CD4-positive, alpha-beta T cell treated with Interleukin-4 for 1 hour (primary cell): ENCODE results near the gene HNRNPK.
"Not testable (repeated sequence)": the region's sequence is repeated elsewhere in the genome, so short reads cannot be mapped to it uniquely, and the experiment has no call there.

Experiments
- DNase-seq, 2 donors: peaks; one replicate each; pipeline ENCODE4 v3.0.0-alpha.2; 2020 to 2022

The HNRNPK gene

DNA sequence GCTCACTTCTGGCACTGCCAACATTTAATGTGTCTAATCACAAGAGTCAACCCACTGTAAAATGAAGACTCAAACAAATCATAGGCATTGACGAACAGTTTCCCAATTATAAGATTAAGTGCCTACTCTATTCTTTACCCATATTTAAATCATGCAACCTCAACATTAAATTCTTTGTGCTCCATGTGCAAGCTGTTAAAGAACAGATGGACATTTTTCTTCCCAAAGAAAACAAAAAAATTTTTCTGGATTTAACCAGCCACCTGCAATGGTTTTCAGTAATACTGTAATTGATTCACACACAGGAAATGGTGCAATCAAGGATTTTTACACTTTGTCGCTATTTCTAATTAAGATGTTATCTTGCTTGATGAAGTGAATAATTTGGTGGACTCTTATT, 3.6 kb downstream of the HNRNPK start:
- no peak for DNase-seq

DNA sequence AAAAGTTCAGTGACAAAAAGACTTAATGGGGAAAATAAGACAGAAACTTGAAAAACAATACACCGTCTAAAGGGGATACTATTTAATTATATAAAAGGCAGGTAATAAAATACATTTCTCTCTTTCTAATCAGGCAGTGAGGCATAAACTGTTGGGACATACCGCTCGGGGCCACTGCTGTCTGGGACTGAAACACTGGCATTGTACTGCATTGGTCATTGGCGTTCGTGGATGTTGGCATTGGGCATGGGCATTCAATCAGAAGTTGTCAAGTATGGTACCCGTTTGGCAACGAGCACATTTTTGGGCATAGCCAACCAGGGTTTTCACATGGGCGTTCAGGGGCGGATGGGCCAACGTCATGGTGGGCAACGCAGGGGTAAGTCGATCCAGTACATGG, 4.7 kb downstream of the HNRNPK start:
- DNase-seq: no peak

DNA sequence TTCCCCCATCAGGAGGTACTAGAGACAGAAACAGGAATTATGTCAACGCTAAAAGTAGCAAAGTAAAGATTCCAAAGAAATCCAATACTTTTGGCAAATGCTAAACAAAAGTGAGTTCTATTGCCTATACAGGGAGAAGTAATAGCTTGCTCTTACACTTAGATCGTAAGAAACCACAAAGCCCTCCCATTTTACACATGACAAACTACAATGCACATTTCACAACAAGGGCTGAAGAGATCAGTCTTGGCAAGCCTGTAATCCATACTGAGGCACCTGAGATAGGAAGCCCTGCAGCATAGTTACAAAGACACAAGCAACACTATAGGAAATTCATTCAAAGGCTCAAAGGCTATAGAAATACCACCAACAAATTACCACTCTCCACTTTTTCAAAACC, 7.7 kb downstream of the HNRNPK start:
- no peak for DNase-seq

DNA sequence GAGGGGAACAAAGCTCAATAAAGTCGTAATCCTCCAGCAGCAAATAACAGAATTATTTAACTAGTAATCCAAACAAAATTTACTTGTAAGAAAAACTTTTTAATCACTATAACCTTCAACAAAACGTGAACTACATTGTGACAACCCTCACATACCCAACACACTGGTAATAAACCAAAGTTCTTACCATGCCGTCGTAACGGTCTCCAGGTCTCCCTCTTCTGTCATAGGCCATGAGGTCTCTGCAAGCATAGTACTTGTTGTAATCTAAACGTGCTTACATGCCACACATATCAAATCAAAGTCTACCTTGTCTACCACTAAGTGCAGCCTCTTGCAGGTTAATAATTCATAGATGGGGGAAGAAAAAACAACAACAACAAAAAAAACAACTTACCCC, 8.5 kb downstream of the HNRNPK start:
- no peak for DNase-seq

DNA sequence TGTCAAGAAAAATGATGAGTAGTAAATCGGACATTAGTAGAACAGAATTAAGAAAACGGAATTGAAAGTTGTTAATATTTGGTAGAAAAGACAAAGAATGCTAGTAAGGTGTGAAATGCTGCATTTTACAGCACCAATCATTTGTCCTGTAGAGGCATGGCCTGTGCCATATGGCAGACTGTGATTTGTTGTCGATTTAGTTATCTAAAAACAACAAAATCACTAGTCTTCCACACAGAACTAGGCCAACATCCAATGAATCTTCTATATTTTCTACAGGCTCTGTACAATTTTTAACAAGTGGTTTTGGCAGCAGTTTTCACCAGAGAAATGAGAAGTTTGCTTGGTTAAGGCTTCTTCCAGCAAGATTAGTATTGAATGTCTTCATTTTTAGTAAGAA, 10.4 kb downstream of the HNRNPK start:
- DNase-seq: no peak

DNA sequence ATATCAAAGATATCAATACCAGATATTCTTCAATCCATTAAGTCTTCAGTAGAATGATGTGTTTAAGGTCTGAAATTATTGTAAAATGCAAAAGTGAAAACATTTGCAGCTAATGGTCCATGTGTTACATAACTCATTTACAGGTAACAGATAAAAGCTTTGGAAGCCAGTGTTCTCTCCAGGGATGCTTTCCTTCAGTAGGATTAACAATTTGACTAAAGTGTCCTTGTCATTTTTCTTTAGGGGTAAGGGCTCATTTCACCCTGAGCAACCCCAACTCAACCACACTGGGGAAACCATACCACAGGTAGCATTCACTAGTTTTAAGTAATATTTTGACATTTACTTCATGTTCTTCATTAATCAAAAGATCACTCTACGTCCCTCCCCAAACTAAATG, 12.9 kb downstream of the HNRNPK start:
- no peak for DNase-seq

DNA sequence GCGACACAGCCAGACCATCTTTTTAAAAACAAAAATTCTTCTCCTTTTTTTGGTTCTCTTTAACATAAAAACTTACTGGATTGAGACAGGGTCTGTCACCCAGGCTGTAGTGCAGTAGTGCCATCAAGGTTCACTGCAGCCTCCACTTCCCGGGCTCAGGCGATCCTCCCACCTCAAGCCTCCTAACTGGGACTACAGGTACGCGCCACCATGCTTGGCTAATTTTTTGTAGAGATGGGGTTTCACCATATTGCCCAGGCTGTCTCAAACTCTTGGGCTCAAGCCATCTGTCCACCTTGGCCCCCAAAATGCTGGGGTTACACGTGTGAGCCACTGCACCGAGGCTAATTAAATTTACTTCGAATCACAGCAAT, 13.8 kb downstream of the HNRNPK start:
- DNase-seq: no peak

DNA sequence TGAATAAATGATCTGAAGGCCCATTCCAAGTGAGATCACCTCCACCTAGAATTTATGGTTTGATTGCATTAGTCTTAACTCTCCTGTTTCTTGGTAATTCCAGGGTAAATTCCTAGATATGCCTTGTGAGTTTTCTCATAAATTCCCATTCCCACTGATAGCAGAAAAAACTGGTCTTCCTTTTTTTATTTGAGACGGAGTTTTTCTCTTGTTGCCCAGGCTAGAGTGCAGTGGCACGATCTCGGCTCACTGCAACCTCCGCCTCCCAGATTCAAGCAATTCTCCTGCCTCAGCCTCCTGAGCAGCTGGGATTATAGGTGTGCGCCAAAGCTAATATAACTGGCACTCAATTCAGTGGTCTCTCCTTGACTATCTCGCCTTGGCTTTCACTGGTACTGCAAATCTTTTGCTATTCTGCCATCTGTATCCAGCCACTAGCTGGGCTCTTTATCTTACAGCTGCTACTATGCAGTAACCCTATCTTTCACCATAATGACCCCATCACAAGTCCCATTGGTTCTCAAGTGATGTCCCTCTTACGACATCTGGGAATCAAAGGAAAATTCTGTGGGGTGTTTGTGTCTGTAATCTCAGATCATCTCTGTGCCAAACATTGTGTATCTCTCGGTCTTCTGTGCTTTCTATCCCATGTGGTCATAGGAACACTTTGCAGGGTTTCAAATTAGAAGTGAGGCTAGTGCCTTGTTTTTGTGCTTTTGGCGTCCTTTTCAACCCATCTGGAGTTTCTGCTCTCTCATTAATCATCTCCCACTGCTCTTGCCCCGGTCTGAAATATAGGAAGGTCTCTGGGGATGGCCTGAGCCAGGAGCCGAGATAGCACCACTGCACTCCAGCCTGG, 14.4 kb downstream of the HNRNPK start:
- no peak for DNase-seq

DNA sequence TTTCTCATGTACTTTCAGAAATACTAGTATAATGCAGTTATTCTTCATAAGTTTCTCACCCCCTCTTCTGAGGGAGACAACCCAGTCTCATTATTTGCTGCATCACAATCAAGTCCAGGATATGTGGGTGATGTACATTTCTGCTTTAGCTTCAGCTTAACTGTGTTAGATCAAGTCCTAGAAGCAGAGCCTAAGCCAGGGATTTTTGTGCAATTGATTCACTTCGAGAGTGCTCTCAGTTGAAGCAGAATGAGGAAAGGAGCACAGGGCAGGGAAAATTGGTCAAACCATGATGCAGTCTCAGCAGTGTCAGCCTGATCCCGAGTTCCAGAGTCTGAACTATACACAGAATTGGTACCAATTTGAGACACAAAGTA, 15.1 kb downstream of the HNRNPK start:
- no peak for DNase-seq

DNA sequence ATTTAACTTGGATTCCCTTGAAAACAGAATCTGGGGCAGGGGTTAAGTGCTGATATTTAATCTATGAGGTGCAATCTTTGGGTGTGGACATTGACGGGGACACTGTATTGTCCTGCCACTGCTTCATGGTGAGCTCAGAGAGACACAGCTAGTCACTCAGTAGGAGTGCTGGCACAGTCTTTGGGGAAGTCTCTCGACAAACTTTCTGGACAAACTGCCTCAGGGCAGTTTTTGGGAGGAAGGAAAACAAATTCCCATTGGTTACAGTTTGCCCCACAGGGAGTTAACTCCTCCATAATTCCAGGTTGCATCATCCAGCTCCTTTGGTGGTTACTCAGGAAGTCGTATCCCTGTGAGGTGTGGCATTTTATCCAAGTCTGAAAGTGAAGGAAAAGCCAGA, 17.9 kb downstream of the HNRNPK start:
- DNase-seq: no peak

DNA sequence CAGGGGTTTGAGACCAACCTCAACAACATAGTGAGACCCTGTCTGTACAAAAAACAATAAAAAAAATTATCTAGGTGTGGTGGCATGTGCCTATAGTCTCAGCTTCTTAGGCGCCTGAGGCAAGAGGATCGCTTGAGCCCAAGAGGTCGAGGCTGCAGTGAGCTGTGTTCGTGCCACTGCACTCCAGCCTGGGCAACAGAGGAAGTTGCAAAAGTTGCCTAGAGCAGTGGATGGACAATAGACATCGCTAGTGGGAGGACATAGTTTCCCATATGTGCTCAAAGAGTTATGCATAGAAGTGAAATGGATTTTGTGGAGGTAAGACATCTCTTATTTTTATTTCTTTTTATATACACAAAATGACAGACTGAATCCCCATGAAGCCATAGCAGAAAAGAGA, 19.0 kb downstream of the HNRNPK start:
- no peak for DNase-seq

DNA sequence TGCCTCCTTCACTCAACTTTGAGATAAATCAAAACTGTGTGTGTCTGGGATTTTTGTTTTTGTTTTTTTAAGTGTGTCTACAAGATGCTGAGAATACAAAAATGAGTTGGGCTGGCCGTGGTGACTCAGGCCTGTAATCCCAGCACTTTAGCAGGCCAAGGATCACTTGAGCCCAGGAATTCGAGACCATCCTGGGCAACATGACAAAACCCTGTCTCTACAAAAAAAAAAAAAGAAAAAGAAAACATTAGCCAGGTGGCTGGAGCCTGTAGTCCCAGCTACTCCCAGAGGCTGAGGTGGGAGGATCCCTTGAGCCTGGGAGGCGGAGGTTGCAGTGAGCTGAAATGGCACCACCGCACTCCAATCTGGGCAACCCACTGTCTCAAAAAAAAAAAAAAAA, 21.0 kb downstream of the HNRNPK start:
- no peak for DNase-seq

DNA sequence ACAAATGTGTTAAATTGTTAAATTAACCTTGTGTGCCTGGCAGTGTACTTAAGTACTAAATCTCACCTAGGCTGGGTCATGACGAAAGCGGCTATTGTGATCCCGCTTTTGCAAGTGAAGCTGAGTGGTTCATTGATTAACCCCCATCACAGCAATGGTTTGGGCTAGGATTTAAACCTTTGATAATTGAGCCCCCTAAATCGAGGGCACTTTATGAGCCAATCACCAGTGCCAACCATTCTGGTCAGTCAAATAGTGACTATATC, 22.8 kb downstream of the HNRNPK start:
- no peak for DNase-seq

DNA sequence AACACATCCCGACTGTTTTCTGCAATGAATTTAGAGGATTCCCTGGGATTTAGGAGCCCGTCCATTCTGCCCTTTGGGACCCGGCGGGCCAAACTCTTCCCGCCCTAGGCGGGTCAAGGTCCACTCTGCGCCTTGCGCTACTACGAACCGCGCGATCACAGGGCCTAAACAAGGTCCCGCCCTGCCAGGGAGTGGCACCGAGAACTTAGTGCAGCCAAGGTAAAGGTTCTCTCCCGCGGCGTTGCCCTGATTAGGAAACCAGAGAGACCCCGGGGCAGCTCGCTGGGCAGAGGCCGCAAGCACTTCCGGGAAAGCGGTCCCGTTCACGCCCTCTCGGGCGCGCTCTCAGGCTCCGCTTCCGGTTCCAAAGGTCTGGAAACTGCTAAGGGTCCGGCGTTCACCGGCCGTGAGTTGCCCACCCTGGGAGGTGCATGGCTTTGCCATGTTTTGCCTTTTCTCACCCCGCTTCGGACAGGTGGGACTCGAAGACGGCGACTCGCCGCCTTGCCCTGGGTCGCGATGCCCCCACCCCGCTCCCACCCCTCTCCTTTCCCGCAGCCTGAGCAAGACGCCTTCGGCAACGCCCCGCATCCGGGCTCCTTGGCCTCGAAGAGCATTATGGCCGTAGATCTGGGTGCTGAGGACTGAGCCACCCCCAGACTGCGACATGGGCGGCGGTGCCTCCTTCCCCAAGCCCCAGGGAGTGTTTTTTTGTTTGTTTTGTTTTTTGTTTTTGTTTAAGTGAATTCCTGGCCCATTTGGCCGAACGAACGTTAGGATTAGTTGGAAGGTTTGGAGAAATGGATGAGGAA, 23.4 kb downstream of the HNRNPK start:
- DNase-seq: peak; percentile 51 to 59

DNA sequence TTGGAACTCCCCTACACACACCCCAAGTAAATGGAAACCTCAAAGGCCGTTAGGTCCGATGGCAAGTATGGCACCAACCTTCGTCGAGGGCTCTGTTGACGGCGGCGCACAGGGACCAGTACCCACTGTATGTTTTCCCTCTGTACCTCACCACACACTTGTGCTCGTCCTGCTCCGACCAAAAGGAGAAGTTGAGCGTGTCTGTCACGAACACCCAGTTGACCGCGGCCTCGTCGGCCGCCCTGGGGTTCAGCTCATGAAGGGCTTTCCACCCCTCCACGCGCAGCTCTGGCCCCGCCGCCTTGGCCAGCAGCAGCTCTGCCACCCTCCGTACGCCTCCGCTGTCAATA, 24.0 kb downstream of the HNRNPK start:
- peak; percentile 31 to 41 for DNase-seq

DNA sequence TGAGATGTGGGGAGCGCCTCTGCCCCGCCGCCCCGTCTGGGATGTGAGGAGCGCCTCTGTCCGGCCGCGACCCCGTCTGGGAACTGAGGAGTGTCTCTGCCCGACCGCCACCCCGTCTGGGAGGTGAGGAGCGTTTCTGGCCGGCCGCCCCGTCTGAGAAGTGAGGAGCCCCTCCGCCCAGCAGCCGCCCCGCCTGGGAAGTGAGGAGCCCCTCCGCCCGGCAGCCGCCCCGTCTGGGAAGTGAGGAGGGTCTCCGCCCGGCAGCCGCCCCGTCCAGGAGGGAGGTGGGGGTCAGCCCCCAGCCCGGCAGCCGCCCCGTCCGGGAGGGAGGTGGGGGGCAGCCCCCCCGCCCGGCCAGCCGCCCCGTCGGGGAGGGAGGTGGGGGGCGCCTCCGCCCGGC, 31.9 kb downstream of the HNRNPK start:
- DNase-seq: not testable (repeated sequence)

DNA sequence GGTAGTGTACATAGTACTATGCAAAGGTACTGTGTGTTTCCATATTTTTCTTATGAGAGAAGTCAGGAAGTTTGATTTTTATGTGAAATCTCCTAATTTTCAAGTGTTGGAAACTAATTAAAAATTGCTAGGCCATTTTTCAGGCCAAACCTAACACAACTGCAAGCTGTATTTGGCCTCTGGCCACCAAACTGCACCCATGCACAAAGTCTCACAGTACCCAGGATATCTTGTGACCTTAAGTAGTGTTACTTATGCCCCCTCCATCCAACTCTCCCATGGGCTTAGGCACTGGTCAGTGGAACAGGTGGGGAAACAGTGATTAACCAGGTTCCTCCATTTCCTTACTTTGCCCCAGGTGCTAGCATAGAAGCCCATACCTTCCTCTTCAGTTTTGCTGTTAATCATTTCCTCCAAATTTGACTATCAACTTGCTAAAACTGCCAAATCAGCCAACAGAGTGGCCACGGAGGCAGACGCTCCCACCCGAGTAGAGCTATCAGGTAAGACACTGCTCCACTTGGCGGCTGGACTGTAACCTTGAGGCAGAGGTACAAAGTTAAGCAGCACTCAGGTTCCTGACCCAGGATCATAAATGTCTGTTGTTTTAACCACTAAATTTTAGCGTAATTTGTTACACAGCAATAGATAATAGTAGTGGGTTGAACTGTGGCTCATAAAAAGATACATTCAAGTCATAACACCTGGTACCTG, 39.3 kb downstream of the HNRNPK start:
- no peak for DNase-seq

DNA sequence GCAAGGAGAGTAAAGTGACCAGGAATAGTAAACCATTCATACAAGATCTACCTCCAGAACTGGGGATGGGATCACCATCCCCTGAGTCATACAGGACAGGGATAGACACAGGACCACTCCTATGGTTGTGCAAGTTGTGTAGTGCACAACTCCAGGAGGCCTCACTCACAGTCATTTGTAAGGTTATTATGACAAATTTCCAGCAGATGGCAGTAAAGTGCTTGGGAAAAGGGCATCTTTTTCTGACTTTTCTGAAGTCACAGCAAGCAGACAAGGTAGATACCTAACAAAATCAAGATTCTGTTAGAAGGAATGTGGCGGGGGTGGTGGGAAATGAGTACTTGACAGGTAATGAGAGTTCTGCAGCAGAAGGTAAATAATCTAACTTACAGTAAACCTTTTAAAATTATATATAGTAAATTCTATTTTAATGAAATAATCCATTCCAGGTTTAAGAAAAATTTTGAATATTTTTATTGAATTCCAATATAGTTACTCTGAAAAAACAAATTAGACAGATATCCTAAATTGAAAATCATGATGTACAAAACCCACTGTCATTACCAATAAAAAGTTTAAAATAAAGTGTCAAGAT, 42.1 kb downstream of the HNRNPK start:
- peak; percentile 40 to 83 for DNase-seq

DNA sequence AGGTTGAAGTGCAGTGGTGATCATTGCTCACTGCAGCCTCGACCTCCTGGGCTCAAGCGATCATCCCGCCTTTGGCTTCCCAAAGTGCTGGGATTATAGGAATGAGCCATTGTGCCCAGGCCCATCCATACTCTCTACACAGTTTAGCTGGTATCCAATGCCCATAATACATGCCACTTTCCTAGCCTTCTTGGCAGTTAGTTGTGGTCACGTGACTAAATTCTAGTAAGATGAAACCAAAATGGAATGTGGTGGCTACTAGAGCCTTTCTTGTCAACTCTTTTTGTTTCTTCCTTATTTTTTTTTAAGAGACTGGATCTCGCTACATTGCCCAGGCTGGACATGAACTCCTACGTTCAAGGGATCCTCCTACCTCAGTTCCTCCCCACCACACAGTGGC, 43.5 kb downstream of the HNRNPK start:
- DNase-seq: no peak

DNA sequence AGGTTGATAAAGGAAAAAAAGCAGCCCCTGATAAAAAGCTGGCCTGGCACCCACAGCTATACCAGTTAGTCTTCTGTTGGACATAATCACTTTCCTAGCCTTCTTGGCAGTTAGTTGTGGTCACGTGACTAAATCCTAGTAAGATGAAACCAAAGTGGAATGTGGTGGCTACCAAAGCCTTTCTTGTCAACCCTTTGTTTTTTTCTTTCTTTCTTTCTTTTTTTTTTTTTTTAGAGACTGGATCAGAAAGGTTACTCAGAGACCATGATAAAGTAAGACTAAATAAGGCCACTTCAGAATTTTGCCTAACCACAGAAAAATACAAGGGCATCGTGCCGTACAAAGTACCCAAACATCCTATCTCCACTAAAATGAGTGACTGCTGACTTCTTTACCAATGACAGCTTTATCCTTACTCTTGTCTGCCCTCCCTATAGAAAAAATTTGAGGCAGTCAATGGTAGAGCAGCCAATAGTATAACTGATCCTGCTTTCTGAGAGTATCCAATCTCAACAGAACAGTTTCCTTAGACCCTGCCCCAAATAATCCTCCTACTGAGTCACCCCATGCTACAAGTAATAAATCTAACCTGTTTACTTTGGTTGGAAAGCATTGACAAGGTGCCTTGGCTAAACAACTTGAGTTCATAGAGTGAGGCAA, 44.6 kb downstream of the HNRNPK start:
- no peak for DNase-seq

DNA sequence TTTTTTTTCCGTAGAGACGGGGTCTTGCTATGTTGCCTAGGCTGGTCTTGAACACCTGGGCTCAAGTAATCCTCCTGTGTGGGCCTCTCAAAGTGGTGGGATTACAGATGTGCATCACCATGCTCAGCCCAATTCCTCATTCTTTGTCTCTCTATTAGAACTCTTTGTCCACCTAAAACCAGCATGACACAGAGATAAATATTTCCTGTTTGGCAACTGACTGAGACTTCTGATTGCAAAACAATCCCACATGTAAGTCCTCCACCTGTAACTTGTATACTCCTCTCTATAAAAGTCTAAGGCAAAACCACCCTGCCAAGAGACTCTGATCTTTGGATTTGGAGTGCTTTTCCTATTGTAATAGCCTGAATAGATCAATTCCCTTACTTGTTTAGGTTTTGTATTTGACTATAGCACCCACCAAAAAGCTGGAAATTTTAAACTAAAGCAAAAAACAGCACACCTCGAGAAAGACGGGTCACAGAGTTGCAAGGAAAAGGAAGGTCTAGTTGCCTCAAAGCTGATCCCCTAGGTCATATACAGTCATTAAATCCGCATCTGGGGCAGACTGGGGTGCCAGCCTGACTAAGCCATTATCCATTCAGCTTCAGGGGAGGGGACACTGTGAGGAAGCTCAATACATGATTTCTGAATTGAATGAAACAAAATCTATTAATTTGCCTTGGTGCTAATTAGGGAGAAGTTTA, 45.3 kb downstream of the HNRNPK start:
- DNase-seq: no peak

DNA sequence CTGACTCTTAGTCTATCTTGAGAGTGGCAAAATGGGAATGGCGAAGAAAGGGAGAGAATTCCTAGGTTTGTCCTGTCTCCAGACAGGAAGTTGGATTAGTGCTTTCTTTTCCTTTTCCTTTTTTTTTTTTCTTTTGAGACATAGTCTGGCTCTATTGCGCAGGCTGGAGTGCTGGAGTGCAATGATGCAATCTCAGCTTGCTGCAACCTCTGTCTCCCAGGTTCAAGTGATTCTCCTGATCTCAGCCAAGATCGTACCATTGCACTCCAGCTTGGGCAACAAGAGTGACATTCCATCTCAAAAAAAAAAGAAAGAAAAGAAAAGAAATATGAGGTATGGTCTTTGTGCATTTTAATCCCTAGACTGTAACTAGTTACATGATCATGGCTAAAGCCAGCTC, 46.2 kb downstream of the HNRNPK start:
- no peak for DNase-seq

DNA sequence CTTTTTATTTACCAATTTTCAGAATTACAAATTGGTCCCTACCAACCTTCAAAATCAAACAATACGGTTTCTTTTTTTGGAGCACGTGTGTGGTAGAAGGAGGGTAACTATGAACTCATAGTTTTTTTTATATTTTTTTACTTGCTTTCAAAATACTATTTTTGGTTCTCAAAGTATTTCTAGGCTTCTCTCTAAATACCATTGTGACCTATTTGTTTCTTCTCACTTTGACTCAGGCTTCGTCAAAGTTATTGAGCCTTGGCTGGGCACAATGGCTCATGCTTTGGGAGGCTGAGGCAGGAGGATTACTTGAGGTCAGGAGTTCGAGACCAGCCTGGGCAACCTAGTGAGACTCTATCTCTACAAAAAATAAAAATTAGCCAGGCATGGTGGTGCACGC, 47.2 kb downstream of the HNRNPK start:
- DNase-seq: no peak
